Activated gamma-delta T cell (primary cell): Measurements from ENCODE around the gene SMIM22.

Experiments
- DNase-seq: peaks from one replicate; lab custom pipeline; 2025; lab: John Stamatoyannopoulos, UW

SMIM22 gene

DNA sequence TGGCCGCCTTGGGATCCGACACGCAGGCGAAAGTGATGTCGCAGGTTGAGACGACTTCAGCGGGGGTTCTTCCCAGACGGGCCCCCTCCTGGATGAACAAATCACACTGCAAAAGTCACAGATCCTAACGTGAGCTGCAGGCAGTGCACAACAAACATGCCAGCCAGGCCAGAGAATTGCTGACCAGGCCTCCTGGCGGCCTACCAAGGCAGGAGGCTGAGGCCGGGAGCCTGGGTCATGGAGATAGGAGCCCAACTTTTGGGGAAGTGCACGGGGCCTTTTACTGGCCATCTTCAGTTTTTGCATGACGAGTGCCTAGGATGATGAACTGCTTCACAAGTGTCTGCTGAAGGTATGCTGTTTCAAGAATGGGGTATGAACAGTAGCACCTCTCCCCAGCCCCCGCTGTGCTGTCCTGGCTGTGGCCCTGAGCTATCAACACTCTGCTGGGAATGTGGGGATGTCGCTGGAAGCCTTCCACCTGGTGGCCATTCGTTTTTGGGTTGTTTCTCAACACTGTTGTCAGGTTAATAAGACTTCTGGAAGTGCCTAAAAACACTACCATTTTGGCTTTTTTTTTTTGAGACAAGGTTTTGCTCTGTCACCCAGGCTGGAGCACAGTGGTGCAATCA lies 19.5 kb downstream of the SMIM22 start:
- no peak for DNase-seq

- DNase-seq, result no peak
These were observed 25.5 kb downstream of the SMIM22 start for GRCh38 chr16:4820652-4821051.

GRCh38 chr16:4825196-4825595 lies 30.0 kb downstream of the SMIM22 start:
- no peak for DNase-seq

- no peak for DNase-seq
These were observed 31.4 kb downstream of the SMIM22 start for GRCh38 chr16:4826526-4826925.

GRCh38 chr16:4826980-4827379 lies 31.8 kb downstream of the SMIM22 start:
- no peak for DNase-seq

DNA sequence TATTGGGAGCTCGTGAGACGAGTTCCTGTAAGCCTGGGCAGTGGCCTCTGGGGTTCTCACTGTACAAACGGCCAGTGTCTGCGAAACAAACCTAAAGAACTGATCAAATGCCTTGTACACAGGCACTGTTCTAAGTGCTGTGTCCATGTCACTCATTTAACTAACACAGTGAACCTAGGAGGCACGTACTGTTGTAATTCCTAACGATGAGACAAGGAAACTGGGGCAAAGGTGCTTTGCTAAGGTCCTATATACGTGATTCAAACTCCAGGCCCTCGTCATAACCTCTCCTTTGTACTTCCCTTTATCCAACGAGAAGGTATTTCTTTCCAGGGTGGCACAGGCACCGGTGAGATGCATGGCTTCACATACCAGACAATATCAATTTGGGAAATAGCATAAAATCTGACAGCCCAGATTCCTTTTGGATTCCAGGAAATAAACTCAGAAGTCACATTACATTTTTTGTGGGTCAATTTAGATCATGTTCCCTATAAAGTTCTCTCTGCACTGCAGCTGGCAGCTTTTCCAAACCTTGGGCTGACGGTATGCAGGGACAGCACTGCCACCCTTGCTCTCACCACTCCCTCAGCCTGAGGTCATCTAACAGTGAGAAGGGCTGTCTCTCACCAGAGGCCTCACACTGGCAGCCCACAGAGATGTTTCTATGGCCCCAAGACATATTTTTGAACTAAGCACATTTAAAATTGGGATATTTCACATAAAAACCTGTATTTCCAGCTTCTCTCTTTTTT lies 33.6 kb downstream of the SMIM22 start:
- no peak for DNase-seq

DNA sequence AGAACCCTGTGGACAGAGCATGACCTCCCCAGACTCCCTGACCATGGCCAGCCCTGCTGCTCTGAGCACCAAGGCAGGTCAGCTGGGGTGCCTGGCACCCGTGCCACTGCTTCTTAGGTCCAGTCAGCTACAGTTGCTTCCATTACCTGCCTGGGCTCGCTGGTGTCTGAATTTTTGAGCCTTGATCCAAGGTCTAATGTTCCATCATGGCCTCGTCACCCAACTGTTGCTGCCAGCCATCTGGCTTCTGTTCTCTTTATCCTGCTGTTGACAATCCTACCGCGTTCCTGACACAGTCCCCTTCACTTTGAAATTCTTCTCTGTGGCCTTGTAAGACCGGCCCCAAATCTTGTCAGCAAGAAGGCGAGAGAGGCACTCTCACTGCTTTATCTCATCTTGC lies 35.2 kb downstream of the SMIM22 start:
- no peak for DNase-seq

GRCh38 chr16:4831616-4832015 lies 36.4 kb downstream of the SMIM22 start:
- DNase-seq, result no peak

GRCh38 chr16:4832698-4833343 lies 37.7 kb downstream of the SMIM22 start:
- DNase-seq, result no peak

DNA sequence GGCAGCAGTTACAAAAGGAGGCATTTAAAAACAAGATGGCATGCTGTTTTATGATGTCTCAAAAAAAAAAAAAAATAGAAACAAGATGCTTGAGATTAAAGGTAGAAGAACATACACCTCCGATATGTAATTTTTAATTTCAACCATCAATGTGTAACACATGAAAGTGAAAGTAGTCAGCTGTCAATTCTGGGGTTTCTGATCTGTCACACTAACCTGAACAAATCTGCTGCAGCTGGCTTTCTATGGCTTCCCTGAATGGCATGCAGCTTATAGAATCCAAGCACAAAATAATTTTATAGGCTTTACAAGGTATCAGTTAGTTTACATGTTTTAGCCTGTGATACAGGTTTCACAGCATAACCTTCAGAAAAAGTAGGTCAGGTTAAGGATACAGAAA lies 38.4 kb downstream of the SMIM22 start:
- no peak for DNase-seq

DNA sequence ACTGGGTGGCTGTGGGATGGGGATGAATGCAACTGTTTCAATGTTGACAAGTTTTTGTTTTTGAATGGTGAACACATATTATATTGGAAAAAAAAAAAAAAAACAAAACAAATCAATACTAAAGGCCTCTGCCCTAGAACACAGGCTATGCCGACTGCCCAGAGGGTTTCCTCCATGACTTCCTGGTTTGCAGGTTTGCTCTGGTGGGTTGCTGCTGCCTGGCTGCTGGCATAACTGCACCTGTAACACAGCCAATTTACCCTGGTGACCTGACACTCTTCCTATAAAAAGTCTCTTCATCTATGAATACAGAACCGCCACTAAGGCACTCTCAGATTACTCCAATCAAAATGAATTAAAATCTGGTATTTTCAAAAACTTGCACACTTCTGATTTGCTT lies 41.6 kb downstream of the SMIM22 start:
- no peak for DNase-seq

- DNase-seq, result no peak
These were observed 42.7 kb downstream of the SMIM22 start for GRCh38 chr16:4837733-4838501.

GRCh38 chr16:4839942-4840341 lies 44.8 kb downstream of the SMIM22 start:
- no peak for DNase-seq

GRCh38 chr16:4840984-4841383 lies 45.8 kb downstream of the SMIM22 start:
- no peak for DNase-seq
